Ishikawa (cell line): Measurements from ENCODE around the gene IGFBP2.
A peak's percentile ranks its signal among the peaks of the same experiment; 100 is the strongest.

ENCODE experiments used
- CEBPB ChIP-seq: IDR thresholded peaks from 2 replicates; pipeline ENCODE4 v1.6.1; 2012
- CREB1 ChIP-seq: IDR thresholded peaks from 2 replicates; pipeline ENCODE4 v1.6.1; 2012; ENCODE audit warnings: low read depth
- EGR1 ChIP-seq: IDR thresholded peaks from 2 replicates; pipeline ENCODE4 v1.6.1; 2012
- EP300 ChIP-seq: IDR thresholded peaks from 2 replicates; pipeline ENCODE4 v1.6.1; 2012; ENCODE audit warnings: borderline replicate concordance
- FOXM1 ChIP-seq: IDR thresholded peaks from 2 replicates; pipeline ENCODE4 v1.6.1; 2012; ENCODE audit warnings: low read depth, borderline replicate concordance
- NFIC ChIP-seq: IDR thresholded peaks from 2 replicates; pipeline ENCODE4 v1.6.1; 2012
- RAD21 ChIP-seq: IDR thresholded peaks from 2 replicates; pipeline ENCODE4 v1.6.1; 2012; ENCODE audit warnings: low read depth
- TAF1 ChIP-seq: IDR thresholded peaks from 2 replicates; pipeline ENCODE4 v1.6.1; 2012; ENCODE audit warnings: low read depth, mild to moderate bottlenecking
- TCF12 ChIP-seq: IDR thresholded peaks from 2 replicates; pipeline ENCODE4 v1.6.1; 2012; ENCODE audit warnings: low read depth
- TEAD4 ChIP-seq: IDR thresholded peaks from 2 replicates; pipeline ENCODE4 v1.6.1; 2012
- YY1 ChIP-seq: IDR thresholded peaks from 2 replicates; pipeline ENCODE4 v1.6.1; 2012; ENCODE audit warnings: low read depth
- ZBTB7A ChIP-seq: IDR thresholded peaks from 2 replicates; pipeline ENCODE4 v1.6.1; 2012; ENCODE audit warnings: low read depth
- TF ChIP-seq, protein P1 (sequence below): IDR thresholded peaks from 2 replicates; pipeline ENCODE4 v1.6.1; 2012
- TF ChIP-seq, protein P2 (sequence below): IDR thresholded peaks from 2 replicates; pipeline ENCODE4 v1.6.1; 2012; ENCODE audit warnings: low read depth, mild to moderate bottlenecking
- TF ChIP-seq, protein P3 (sequence below): IDR thresholded peaks from 2 replicates; pipeline ENCODE4 v1.6.1; 2012

IGFBP2 gene

DNA sequence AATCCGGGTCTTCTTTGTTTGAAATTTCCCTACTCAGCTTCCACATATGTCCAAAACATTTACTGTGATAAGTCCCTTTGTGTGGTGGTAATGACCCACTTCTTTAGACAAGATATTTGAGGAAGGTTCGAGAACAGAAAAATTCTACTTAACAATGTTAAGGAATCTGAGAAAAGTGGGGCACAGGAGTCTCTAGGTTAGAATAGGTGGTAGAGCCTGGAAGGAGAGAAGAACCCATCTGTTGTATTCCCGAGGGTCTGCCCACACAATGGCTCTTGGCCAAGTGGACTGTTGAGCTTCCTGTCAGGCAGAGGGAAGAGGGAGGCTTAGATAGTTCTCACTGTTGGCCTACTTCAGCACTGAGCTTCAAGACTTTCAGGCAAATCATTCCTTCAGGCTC, 4.3 kb downstream of the IGFBP2 start:
- TF ChIP-seq TEAD4 (no peak), EGR1 (no peak), NFIC (no peak), TCF12 (no peak), ZBTB7A (no peak), CEBPB (no peak), CREB1 (no peak), RAD21 (no peak), FOXM1 (no peak), EP300 (no peak), YY1 (no peak), TAF1 (no peak)
- TF ChIP-seq, protein P1, sequence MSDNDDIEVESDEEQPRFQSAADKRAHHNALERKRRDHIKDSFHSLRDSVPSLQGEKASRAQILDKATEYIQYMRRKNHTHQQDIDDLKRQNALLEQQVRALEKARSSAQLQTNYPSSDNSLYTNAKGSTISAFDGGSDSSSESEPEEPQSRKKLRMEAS: no peak
- TF ChIP-seq, protein P2, sequence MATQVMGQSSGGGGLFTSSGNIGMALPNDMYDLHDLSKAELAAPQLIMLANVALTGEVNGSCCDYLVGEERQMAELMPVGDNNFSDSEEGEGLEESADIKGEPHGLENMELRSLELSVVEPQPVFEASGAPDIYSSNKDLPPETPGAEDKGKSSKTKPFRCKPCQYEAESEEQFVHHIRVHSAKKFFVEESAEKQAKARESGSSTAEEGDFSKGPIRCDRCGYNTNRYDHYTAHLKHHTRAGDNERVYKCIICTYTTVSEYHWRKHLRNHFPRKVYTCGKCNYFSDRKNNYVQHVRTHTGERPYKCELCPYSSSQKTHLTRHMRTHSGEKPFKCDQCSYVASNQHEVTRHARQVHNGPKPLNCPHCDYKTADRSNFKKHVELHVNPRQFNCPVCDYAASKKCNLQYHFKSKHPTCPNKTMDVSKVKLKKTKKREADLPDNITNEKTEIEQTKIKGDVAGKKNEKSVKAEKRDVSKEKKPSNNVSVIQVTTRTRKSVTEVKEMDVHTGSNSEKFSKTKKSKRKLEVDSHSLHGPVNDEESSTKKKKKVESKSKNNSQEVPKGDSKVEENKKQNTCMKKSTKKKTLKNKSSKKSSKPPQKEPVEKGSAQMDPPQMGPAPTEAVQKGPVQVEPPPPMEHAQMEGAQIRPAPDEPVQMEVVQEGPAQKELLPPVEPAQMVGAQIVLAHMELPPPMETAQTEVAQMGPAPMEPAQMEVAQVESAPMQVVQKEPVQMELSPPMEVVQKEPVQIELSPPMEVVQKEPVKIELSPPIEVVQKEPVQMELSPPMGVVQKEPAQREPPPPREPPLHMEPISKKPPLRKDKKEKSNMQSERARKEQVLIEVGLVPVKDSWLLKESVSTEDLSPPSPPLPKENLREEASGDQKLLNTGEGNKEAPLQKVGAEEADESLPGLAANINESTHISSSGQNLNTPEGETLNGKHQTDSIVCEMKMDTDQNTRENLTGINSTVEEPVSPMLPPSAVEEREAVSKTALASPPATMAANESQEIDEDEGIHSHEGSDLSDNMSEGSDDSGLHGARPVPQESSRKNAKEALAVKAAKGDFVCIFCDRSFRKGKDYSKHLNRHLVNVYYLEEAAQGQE: no peak
- TF ChIP-seq, protein P3, sequence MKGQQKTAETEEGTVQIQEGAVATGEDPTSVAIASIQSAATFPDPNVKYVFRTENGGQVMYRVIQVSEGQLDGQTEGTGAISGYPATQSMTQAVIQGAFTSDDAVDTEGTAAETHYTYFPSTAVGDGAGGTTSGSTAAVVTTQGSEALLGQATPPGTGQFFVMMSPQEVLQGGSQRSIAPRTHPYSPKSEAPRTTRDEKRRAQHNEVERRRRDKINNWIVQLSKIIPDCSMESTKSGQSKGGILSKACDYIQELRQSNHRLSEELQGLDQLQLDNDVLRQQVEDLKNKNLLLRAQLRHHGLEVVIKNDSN: no peak

DNA sequence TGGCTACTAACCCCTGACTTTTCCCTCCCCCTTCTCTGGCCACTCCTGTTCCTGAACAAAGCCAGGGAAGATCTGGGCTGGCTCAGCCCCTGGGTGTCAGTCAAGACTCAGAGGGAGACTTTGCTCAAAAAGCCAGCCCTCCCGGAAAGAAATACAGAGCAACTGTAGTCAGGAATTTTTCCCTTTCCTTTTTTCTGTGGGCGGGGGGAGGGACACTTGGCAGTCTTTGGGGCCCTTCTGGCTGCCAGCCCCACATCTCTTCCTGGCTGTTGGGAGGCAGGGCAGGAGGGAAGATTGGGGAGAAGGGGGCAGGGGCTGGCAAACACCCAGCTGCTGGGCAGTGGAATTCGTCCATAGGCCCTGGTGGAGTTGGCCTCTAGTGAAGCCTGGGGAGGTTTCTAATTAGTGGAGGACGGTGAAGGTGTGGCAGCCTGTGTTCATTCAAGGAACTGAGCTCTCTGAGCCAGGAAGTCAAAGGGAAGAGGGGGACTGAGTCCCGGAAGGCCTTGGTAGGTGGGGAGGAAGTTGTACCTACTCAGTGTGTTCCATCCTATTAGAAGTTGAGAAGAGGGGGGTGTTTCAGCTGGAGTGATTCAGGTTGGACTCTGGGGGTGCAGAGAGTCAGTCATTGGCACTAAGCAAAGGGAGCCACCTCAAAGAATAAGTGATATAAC, 10.9 kb downstream of the IGFBP2 start:
- TF ChIP-seq CEBPB: no peak
- TF ChIP-seq NFIC: peak; percentile 53; the same call in 1 of the 2 replicates
- 0 out of 2 replicates have a peak, but pooled peaks have one; percentile 12 for TF ChIP-seq EP300
- TF ChIP-seq EGR1: peak; percentile 65; the same call in 1 of the 2 replicates
- TF ChIP-seq CREB1: no peak

DNA sequence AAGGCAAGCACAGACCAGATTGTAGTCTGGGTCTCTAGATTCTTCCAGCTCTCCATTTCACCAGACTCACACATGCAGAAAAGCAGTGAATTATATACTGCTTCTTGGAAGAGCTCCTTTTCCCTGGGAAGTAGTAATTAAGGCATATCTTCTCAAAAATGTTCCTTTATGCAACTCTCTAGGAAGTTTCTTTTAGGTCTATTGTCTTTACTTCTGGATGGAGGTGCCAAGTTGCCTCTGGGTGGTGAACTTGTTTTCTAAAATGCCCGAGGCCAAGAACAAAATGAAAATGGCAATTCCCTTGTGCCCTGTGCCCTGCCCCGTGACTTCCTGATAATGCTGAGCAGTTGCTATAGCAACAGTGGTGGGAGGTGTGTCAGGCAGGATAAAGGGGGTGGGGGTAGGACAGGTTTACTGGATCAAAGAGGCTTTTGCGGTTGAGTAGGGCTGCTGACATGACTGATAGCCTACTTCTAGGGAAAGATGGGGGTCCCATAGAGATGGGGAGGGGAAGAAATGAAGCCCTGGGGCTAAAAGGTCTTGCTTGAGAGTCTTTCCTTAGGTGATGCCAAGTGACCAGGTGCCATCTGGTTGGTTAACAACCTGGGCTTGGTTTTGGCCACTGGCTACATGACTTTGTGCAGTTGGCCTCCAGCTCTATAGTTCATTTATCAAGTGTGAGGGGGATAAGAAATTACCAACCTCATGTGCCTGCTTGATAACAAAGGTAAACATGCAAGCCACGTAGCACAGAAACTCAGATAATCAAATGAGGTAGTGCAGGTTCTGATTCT, 11.8 kb downstream of the IGFBP2 start:
- TF ChIP-seq CREB1: no peak

DNA sequence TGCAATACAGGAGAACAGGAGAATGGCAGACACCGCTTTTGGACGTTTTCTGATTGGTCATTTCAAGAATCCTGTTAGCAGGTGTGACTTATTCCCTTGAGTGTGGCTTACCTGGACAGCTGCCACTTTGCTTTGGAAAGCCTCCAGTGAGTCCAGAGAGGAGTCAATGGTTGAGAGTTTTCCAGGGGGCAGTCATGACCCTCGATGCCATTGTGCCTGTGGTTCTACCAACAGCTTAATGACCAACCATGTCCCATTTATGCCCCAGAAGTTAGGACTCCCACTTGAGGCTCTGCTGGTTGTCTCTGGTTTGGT, 12.4 kb downstream of the IGFBP2 start:
- TF ChIP-seq, protein P3: no peak
- no peak for TF ChIP-seq EGR1
- no peak for TF ChIP-seq TAF1
- TF ChIP-seq TEAD4: no peak
- no peak for TF ChIP-seq YY1
- TF ChIP-seq, protein P2: no peak
- TF ChIP-seq TCF12: no peak
- no peak for TF ChIP-seq CREB1
- no peak for TF ChIP-seq EP300
- TF ChIP-seq NFIC: no peak
- no peak for TF ChIP-seq FOXM1
- no peak for TF ChIP-seq RAD21
- TF ChIP-seq, protein P1: no peak
- TF ChIP-seq ZBTB7A: no peak
- TF ChIP-seq CEBPB: no peak

DNA sequence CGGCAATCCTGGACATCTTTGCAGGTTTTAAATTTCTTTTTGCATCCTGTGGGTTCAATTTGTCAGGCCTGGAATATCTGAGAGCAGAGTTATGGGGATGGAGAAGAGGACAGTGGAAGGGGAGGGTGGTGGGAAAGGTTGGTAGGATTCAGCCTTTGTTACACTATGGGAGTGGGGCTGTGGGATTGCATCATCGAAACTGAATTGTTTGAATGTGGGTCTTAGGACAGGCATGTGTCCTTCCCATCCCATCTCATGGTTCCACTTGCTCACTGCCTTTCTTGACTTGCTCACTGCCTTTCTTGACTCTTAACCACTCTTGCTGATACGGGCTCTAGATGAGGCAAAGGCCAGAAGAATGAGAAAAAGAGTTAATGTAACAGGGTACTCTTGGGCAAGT, 12.9 kb downstream of the IGFBP2 start:
- TF ChIP-seq TAF1 (no peak), ZBTB7A (no peak), CEBPB (no peak), RAD21 (no peak), NFIC (no peak), CREB1 (no peak), TEAD4 (no peak), FOXM1 (no peak), TCF12 (no peak), EGR1 (no peak), EP300 (no peak), YY1 (no peak)
- TF ChIP-seq, protein P2: no peak
- TF ChIP-seq, protein P1: no peak
- TF ChIP-seq, protein P3: no peak
